GM19372 (cell line): ENCODE data around the gene RSPO1.

Source experiments
- ATAC-seq: cut with Tn5 transposase; IDR thresholded peaks from one replicate; pipeline ENCODE4 v1.9.1; 2021; ENCODE audit warnings: mild to moderate bottlenecking, low read depth, moderate library complexity; ENCODE audit not compliant: unreplicated experiment

Gene RSPO1

GRCh38 chr1:37657620-37658412, 23.1 kb upstream of the RSPO1 start:
- no peak for ATAC-seq

GRCh38 chr1:37656881-37657280, 22.2 kb upstream of the RSPO1 start:
- no peak for ATAC-seq

GRCh38 chr1:37656026-37656425, 21.3 kb upstream of the RSPO1 start:
- no peak for ATAC-seq

- ATAC-seq = no peak
Observed at GRCh38 chr1:37655274-37655673, 20.6 kb upstream of the RSPO1 start.

- no peak for ATAC-seq
Observed at GRCh38 chr1:37653906-37654305, 19.2 kb upstream of the RSPO1 start.

- ATAC-seq = no peak
Observed at GRCh38 chr1:37652976-37653375, 18.3 kb upstream of the RSPO1 start.

GRCh38 chr1:37651803-37652202, 17.1 kb upstream of the RSPO1 start:
- ATAC-seq = no peak

- ATAC-seq = no peak
Observed at GRCh38 chr1:37650721-37651120, 16.0 kb upstream of the RSPO1 start.

- ATAC-seq = no peak
Observed at GRCh38 chr1:37650173-37650572, 15.5 kb upstream of the RSPO1 start.

- no peak for ATAC-seq
Observed at GRCh38 chr1:37647281-37647680, 12.6 kb upstream of the RSPO1 start.

- ATAC-seq = no peak
Observed at GRCh38 chr1:37641059-37641458, 6.4 kb upstream of the RSPO1 start.

- no peak for ATAC-seq
Observed at GRCh38 chr1:37636435-37636834, 1.7 kb upstream of the RSPO1 start.

- ATAC-seq = no peak
Observed at GRCh38 chr1:37634992-37635902, 555 bp upstream of the RSPO1 start.

- ATAC-seq = no peak
Observed at GRCh38 chr1:37633938-37634243, 801 bp downstream of the RSPO1 start.

GRCh38 chr1:37633040-37633937, 1.4 kb downstream of the RSPO1 start:
- ATAC-seq = no peak

- ATAC-seq = no peak
Observed at GRCh38 chr1:37631036-37631435, 3.7 kb downstream of the RSPO1 start.

GRCh38 chr1:37630426-37631028, 4.2 kb downstream of the RSPO1 start:
- no peak for ATAC-seq

- ATAC-seq = no peak
Observed at GRCh38 chr1:37629726-37630425, 4.8 kb downstream of the RSPO1 start.

- ATAC-seq = no peak
Observed at GRCh38 chr1:37629008-37629407, 5.7 kb downstream of the RSPO1 start.

- ATAC-seq = no peak
Observed at GRCh38 chr1:37628026-37628556, 6.6 kb downstream of the RSPO1 start.
